GM12874 (cell line): ENCODE measurements around the gene CLMN.

ENCODE experiments used
- CTCF ChIP-seq: IDR thresholded peaks from 2 replicates; pipeline ENCODE4 v1.5.1; 2011; ENCODE audit warnings: low read depth, mild to moderate bottlenecking, control low read depth, low read length, moderate library complexity; ENCODE audit not compliant: insufficient read depth

The CLMN gene

GRCh38 chr14:95183532-95184412 is 135.9 kb downstream of the CLMN start:
- no peak for TF ChIP-seq CTCF

DNA sequence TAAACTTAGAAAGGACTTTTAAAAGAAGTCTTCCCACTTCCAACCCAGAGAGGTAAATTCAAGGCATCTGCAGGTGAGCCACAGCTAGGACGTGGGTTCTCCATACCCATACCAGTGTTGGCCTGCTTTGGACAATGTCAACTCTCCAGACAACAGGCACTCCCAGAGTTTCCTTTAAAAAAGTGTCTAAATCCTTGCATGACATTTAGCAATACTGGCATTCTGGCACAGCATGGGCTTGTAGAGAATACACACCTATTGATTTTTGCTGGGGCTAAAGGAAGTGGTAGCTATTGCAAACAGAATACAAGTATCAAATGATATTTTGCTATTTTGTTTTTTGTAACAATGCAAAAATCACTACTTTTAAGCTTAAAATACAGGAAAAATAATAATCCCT is 136.6 kb downstream of the CLMN start:
- no peak for TF ChIP-seq CTCF

- no peak for TF ChIP-seq CTCF
Measured at GRCh38 chr14:95182379-95182778, 137.3 kb downstream of the CLMN start.

- TF ChIP-seq CTCF = no peak
Measured at GRCh38 chr14:95180966-95181741, 138.6 kb downstream of the CLMN start.

- TF ChIP-seq CTCF = no peak
Measured at GRCh38 chr14:95174184-95174792, 145.4 kb downstream of the CLMN start.

DNA sequence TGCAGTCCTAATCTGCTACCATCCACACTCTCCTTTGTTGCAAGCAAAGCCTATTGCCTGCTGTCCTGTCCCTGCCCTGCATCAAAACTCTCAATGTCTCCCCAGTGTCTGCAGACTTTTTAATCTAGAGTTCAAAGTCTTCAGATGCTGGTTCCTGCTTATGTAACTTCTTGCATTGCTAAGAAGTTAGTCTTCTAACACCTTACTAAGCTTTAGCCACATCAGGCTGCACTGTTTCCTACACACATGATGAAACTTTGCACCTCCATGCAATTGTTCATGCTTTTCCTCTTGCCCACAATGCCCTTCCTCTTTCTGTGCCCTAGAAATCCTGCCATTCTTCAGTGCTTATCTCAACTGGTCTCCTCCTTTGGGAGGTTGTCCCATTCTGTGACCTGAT is 146.2 kb downstream of the CLMN start:
- TF ChIP-seq CTCF = no peak

- no peak for TF ChIP-seq CTCF
Measured at GRCh38 chr14:95167177-95167576, 152.5 kb downstream of the CLMN start.
